GM19023 (cell line): ENCODE measurements around the gene SIRPD.
A peak's percentile ranks its signal among the peaks of the same experiment; 100 is the strongest.

Experiments used
- ATAC-seq: cut with Tn5 transposase; IDR thresholded peaks from one replicate; pipeline ENCODE4 v1.9.1; 2021; ENCODE audit warnings: mild to moderate bottlenecking, moderate library complexity; ENCODE audit not compliant: unreplicated experiment

Gene SIRPD

DNA sequence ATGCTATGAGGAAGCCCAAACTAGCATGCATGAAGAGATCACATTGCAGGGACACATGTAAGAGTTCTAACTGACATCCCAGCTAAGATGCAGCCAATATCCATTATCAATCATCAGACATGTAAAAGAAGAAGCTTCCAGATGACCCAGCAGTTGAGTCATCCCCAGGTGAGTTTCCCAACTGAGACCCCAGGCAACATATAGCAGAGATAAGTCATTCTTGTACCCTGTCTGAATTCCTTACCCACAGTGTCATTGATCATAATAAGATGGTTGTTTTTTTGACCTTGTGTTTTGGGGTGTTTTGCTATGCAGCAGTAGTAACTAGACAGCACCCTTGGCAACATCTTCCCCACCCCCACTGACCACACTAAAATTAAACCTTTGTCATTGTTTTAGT, 18.9 kb downstream of the SIRPD start:
- ATAC-seq, result no peak

GRCh38 chr20:1537731-1538058, 19.8 kb downstream of the SIRPD start:
- no peak for ATAC-seq

DNA sequence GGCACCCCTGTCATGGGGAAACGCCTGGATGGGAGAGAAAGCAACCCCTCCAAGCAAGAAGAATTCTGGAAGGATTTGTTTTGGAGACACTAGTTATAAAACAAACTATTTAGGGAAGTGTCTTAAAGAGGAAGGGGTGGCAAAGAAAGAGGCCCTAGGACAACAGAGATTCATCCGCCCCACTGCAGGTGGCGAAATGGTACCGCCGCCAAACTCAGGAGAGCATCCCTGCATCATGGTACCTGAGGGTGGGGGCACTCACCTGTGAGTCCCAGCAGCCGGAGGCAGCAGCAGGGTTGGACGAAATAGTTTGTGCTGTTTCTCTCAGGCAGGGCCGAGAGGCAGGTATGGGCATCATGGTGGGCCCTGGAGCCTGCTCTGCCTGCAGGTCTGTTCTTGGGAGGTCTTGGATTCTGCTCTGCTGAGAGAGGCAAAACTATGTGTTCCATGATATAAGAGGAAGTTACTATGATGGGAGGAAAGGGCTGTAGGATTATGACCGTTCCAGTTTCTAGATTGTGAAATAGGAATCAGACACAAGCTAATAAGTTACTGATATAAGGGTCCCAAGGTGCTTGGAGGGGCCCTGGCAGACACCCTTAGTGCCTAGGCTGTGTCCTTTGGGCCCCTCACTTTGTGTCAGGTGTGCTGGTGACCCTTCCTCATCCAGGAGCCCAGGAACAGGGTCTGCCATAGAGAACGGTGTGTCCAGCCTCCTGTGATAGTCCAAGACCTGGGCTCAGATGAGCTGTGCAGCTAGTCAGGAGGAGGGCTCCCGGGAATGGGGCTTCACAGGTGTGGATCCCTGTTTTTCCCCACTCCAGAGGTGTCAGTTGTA, 20.4 kb downstream of the SIRPD start:
- ATAC-seq, result no peak

GRCh38 chr20:1535420-1536175, 21.9 kb downstream of the SIRPD start:
- ATAC-seq, result peak; percentile 86

DNA sequence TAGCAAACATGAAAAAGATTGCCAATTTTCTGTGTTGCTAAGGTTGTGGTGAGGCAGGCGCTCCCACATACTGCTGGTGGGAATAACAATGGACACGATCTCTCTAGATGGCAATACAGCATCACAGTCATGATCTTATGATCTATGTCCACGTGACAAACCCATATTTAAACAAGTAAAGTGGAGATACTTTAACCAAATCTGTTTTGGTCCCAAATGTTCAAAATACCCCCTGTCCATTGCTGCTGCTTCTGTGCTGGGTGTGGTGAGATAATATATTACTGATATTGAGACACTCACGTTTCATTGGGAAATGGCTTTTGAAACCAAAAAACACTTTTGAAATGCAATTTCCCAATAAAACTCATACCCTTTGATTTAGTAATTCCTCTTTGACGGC, 23.0 kb downstream of the SIRPD start:
- no peak for ATAC-seq

DNA sequence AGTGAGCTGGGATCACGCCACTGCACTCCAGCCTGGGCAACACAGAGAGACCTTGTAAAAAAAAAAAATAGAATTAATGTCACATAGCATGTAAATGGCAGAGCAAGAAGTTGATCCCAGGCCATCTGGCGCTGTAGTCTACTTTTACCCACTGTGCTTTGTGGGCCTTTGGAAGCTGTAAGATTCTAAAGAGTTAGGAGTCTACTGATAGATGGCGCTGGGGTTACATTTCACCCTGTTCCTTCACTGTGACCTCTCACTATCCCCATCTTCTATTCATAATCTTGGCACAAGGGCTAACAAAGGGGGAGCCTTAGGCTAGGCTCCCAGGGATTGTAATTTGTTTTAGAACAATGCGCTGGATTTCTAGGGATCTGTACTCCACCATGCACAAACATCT, 24.4 kb downstream of the SIRPD start:
- no peak for ATAC-seq

DNA sequence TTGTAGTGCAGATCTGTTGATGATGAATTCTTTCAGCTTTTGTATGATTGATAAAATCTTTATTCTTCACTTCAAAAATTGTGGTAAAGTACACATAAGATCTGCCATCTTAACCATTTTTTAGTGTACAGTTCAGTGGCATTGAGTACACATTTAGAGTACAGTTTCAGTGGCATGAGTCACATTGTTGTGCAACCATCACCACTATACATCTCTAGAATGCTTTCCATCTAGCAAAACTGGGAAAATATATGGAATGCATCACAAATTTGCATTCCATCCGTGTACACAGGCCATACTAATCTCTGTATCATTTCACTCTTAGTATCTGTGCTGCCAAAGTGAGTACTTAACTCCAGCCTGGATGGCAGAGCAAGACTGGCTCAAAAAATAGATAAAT, 28.7 kb downstream of the SIRPD start:
- ATAC-seq, result no peak

DNA sequence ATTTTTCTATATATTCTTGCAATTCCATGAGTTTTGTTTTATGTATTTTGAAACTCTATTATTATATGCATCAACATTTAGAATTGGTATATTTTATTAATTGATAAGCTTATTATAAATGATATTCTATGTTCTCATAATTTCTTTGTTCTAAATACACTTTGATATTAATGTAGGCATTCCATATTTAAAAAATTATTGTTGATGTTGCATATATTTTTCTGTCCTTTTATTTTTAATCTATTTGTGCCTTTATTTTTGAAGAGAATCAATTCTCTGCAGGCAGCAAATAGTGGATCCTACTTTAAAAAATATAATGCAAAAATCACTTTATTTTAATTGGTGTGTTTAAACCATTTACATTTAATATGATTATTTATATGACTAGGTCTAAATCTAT, 29.6 kb downstream of the SIRPD start:
- ATAC-seq, result no peak

DNA sequence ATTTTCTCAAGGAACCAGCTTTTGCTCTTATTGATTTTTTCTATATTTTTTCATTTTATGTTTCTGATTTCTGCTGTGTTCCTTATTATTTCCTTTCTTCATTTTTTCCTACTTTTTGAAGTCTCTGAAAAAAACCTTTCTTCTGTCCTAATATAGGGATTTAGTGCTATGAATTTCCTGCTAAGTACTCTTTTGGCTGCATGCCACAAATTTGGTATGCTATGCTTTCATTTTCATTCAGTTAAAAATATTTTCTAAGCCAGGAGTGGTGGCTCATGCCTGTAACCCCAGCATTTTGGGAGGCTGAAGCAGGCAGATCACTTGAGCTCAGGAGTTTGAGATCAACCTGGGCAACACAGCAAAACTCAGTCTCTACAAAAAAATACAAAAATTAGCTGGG, 30.6 kb downstream of the SIRPD start:
- no peak for ATAC-seq

GRCh38 chr20:1526310-1526709, 31.2 kb downstream of the SIRPD start:
- ATAC-seq, result no peak

- no peak for ATAC-seq
Observed at GRCh38 chr20:1524004-1524403, 33.5 kb downstream of the SIRPD start.

GRCh38 chr20:1517010-1517409, 40.5 kb downstream of the SIRPD start:
- no peak for ATAC-seq

DNA sequence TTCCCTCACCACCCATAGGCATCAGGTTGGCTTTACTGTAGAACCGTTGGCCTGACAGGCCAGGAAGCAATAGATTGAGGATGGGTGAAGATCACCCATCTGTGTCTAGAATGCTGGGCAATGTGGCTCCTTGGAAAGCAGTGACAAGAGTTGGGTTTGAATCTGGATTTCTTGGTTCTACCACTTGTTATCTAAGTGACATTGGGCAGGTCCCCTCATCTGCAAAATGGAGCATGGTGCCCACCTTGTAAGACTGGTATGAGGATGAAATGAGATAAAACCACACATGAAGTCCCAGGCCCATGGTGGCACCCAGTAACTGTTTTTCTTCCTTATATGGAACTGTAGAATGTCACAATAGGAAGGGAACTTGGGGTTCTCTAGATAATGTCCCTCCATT, 43.7 kb downstream of the SIRPD start:
- no peak for ATAC-seq

DNA sequence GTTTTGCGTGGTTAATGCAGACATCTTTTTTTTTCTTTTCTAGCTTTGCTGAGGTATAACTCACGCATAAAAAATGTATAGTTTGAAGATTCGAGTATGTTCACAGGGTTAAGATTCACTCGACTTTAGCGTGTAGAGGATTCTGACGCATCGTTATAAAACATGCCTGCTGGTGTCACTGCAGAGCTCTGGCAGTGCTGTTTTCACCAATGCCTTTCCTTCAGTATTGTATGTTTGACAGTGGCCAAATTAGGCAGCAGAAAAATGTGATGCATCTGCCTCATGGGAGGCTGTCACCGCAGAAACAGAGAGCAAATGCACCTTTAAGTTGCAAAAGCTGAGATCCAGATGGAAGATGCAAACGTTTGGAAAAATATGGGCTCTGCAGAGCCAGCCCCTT, 48.3 kb downstream of the SIRPD start:
- no peak for ATAC-seq

GRCh38 chr20:1508574-1508973, 48.9 kb downstream of the SIRPD start:
- ATAC-seq, result no peak

- ATAC-seq, result no peak
Observed at GRCh38 chr20:1507276-1507675, 50.2 kb downstream of the SIRPD start.

GRCh38 chr20:1505871-1506270, 51.6 kb downstream of the SIRPD start:
- no peak for ATAC-seq

DNA sequence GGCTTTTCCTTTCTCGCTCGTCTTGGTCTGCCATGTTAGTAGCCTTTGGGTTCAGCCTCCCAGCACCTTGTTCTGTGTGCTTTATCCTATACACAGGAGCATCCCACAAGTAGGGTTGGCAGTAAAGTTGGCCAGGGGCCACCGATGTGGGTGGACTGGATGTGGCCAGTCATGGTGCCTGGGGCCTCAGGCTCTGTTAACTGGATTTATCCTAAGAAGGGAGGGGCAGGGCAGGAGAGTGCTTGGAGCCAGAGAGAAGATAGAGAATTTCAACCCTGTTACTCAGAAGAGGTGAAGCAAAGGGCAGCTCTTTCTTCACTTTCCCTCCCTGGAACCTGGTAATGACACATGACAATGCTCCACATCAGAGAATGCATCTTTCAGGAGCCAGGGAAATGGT, 52.1 kb downstream of the SIRPD start:
- no peak for ATAC-seq

- ATAC-seq, result peak; percentile 98
Observed at GRCh38 chr20:1503564-1504227, 53.8 kb downstream of the SIRPD start.

DNA sequence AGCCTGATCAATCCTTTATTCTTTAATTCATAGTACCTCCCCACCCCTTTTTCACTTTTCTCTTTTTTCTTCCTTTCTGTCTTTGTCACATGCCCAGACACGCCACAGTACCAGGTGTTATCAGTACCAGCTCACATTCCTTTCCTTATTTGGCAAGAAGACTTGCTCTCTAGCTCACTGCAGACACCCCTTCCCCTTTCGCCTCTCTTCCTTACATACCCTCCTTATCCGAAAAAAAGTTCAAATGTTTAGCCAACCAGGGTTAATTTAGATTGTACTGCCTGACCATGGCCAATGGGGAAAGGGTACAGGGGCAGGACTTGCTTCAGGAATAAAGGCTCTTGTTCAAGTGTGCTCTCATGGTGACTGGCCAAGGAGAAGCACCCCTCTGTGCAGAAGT, 57.0 kb downstream of the SIRPD start:
- no peak for ATAC-seq

GRCh38 chr20:1499528-1500420, 57.7 kb downstream of the SIRPD start:
- ATAC-seq, result no peak
